AG08395 (cell line): ENCODE results near the gene PRDM16.

Experiments
- DNase-seq: peaks from one replicate; pipeline ENCODE4 v3.0.0; 2012; ENCODE audit warnings: mixed read lengths, low spot score

Gene PRDM16

GRCh38 chr1:3433596-3434320 is 364.8 kb downstream of the PRDM16 start:
- DNase-seq = no peak

- no peak for DNase-seq
These were observed 365.6 kb downstream of the PRDM16 start for GRCh38 chr1:3434406-3435110.

DNA sequence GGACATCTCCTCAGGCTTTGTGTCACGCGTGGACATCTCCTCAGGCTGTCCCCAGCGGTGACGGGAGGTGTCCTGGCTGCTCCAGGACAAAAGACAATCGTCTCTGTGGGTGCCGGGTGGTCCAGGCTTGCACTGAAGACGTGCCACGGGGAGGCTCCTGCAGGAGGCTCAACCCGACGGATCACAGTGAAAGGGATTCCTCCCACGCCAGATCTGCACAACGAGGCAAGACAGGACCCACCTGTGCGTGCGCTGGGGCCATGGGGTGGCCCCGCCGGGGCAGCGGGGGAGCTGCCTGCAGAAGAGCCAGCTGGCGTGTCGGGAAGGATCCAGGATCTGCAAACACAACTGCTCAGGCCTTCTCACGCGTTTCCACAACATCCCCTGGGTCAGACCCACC is 366.7 kb downstream of the PRDM16 start:
- no peak for DNase-seq

DNA sequence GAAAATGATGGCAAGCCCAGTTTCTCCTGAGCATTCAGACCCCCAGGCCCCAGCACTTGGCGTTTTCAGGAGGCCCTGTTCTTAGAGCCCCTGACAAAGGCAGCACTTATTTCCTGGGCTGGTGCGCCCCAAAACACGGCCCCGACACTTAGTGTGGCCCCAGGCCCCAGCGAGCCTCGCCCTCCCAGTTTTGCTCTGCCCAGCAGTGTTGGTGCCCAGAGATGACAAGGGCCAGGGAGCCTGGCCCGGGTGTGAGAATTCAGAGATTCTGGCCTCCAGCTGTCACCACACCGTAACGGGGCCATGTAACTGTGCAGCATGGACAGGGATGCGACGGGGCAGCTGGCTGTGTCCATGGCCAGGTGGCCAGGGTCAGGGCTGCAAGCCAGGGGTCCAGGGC is 367.4 kb downstream of the PRDM16 start:
- DNase-seq = no peak

DNA sequence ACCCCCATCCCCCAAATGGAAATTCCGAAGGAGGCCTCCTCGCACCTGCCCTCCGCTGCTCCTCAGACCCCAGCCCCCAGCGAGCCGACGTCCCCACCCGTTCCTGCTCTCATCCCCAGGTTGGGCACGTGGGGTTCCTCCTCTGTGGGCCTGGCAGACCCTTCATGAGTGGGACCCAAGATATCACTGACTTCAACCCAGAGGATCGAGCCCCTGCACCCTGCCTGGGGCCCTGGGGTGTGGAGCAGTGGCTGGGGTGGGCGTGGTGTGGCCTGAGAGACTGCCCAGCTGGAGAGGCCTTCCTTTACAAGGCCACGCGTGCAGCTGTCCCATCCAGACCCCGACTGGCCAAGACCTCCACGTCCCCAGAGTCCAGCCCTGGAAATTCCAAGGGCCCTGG is 367.9 kb downstream of the PRDM16 start:
- no peak for DNase-seq

DNA sequence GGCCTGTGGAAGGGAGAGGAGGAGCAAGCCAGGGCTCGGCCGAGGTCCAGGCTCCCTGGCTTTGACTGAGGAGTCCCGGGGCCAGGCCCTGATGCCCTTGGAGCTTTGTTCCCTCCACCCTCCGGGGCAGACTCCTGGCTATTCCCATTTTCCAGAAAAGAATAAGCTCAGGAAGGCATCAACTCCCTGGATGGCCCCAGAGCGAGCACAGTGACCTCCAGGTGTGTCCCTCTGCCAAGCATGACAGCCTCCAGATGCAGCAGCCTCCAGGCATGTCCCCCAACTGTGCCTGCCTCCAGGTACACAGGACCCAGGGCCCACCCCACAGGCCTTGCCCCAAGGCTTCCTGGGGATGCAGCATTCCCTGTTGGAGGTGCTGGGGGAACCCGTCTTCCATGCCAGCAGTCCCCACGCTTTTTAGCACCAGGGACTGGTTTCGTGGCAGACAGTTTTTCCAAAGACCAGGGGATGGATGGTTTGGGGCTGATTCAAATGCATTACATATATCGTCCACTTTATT is 369.7 kb downstream of the PRDM16 start:
- no peak for DNase-seq

DNA sequence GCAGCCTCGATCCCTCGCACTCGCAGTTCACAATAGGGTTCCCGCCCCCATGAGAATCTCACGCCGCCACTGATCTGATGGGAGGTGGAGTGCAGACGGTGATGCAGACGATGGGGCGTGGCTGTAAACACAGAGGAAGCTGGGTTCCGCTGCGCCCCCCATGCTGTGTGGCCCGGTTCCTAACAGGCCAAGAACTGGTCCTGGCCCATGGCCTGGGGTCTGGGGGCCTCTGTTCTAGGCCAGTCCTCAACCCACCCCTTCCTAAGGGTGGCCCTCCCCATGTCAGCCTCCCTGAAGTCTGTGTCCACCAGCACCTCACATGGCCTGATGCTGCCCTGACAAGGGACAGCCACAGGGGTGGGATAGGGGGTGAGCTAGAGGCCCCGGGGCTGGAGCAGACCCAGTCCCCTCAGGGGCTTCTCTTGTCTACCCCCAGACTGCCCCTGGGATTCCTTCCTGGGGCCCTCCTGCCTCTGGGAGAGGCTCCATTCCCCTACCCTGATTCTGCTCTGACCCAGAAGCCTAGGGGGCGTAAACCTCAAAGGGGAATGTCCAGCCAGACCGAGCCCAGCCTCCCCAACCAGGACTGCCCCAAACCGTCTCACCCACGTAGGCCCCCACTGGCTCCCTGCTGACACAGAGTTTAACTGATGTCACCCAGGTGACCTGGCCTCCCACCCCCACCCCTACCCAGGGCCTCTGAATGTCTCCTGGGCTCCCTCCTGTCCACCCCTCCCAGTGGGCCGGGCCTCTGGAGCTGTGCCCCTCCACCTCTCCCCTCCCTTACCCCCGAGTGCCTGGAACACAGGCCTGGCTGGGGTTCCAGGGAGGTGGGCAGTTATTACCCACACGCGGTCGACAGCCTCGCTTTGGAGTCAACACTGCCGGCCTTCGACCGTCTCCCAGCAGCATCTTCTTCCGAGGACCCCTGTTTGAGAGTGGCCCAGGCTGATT is 370.6 kb downstream of the PRDM16 start:
- DNase-seq = no peak

DNA sequence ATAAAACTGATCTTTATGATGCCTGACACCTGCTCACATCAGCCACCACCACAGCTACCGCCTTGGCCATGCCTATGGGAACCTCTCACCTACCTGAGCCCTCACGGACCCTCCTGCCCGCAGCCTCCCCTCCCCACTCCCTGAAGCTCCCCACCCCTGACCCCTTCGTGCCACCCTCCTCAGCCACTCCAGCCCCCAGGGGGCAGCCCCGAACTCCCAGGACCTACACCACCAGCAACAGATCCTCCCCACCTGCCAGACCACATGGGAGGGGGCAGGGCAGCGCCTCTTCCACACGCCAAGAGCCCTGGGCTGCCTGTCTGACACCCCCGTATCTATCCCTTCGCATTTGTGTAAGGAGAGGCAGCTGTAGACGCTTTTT is 371.3 kb downstream of the PRDM16 start:
- no peak for DNase-seq

DNA sequence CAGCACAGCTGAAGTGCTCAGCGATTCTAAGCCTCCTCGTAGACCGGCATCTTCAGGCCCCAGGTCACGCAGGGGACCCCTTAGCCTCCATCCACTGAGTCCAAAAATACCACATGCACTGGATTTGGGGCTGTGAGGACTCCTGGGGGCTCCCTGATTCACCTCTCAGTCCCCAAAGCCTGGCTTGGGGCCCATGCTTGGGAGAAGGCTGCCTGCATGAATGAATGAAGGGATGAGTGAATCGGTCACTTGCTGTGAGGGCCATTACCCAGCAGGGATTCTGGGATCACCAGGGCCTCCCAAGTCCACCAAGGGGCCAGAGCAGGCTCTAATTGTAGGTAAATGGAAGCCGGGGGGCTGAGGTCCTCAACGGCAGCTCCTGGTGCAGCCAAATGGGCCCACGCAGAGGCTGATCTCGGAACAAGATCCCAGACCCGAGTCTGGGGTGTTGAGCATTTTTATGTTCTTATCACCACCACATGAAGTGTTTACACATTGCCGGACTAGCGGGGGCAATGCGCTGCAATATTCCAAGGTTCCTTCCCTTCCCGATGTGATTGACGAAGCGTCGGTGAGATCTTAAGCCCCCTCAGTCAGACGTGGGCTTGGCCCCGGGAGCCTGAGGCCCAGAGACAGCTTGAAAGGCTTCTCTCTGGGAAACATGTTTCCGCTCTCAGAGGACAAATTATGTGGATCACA is 371.9 kb downstream of the PRDM16 start:
- DNase-seq = no peak

- DNase-seq = no peak
These were observed 372.4 kb downstream of the PRDM16 start for GRCh38 chr1:3441410-3441847.

DNA sequence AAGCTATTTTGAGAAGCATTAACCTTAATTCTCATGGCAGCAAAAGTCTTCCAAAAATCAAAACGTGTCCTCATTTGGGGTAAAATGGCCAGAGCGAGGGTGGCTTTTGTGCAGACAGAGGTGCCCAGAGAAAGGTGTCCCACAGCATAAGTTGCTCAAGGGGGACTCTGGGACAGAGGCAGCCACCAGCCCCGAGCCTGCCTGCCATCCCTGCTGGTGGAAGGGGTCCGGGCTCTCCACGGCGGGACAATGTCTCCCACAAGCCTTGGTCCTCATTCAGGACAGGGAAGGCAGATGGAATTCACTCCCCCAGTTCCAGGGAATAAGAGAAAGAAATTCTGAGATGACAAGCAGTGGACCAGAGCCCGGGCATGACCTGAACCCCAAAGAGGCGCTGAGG is 372.9 kb downstream of the PRDM16 start:
- DNase-seq = no peak

- DNase-seq = no peak
These were observed 373.3 kb downstream of the PRDM16 start for GRCh38 chr1:3442331-3442730.

GRCh38 chr1:3442901-3443300 is 373.9 kb downstream of the PRDM16 start:
- DNase-seq = no peak

- DNase-seq = no peak
These were observed 374.8 kb downstream of the PRDM16 start for GRCh38 chr1:3443807-3444206.

- no peak for DNase-seq
These were observed 375.3 kb downstream of the PRDM16 start for GRCh38 chr1:3444298-3444697.

DNA sequence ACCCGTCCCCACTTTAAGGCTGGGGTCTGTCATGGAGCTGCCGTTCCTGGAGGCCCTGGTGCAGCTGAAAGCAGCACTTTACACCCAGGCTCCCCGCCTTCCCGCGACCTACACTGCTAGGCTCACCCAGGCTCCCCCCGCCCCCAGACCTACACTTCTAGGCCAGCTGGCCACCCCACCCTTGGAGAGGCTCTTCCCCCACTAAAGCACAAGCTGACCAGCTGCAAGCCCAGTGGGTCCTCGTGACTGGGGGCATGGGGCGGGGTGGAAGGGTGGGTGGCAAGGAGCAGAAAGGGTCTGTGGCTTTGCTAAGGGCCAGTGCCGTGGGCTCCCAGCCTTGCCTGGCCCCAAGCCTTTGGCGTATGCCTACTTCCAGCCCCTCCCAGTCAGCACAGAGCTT is 375.7 kb downstream of the PRDM16 start:
- DNase-seq = no peak

- no peak for DNase-seq
These were observed 381.3 kb downstream of the PRDM16 start for GRCh38 chr1:3450202-3450863.

GRCh38 chr1:3450983-3451382 is 382.0 kb downstream of the PRDM16 start:
- no peak for DNase-seq

DNA sequence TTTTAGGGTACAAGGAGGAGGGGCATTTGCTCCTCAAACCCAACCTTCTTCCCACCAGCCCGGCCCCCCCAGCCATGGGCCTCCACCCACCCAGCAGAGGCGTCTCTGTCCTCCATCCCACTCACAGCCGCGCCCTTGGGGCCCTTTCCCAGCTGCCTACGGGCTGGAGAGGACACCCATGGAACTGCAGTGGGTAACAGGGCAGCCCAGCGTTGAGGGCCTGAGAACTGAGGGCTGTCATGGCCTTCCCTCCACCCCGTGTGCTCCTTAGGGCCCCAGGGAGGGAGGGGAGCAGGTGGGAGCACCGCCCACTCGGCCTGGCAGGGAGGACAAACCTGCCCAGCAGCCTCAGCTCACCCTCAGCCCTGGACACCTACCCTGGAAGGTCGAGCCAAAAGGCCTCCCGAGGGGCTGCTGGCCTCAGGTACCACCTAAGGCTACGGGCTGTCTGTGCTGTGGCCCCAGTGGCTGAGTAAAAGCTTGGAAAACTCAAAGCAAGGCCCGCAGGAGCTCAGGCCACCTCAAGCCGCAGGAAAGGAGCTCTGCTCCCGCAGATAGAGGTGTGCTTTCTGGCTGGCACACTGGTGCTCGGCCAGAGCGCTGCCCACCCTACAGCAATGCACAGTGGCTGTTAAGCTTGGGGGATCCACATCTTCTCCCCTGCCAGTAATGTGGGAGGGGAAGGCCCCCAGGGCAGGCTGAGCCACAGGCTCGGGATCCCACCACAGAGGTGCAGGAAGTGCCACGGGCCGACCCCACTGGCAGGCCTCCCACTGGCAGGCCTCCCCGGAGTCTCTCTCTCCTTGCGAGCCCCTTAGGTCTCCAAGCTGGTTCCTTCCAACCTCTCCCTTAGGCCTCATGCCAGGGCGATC is 383.2 kb downstream of the PRDM16 start:
- DNase-seq = no peak

- no peak for DNase-seq
These were observed 383.8 kb downstream of the PRDM16 start for GRCh38 chr1:3452866-3453175.
